Endothelial cell of umbilical vein (primary cell): ENCODE data around the gene MSH3.

Experiments used
- CTCF ChIP-seq, 2 donors: IDR thresholded peaks; 1 replicate in 1 of 2; 2 replicates in 1 of 2; pipeline ENCODE4 v1.5.1; 2011; ENCODE audit warnings: low read length in 2 of 2, mild to moderate bottlenecking in 2 of 2, moderate library complexity in 2 of 2, control low read depth in 1 of 2, inconsistent platforms in 1 of 2, low read depth in 1 of 2; ENCODE audit not compliant: insufficient read depth in 1 of 2; ENCODE audit errors: extremely low read depth in 1 of 2
- EZH2 ChIP-seq: IDR thresholded peaks from 2 replicates; pipeline ENCODE4 v1.6.1; 2012; ENCODE audit warnings: borderline replicate concordance, low read depth, mild to moderate bottlenecking, moderate library complexity, low read length, inconsistent platforms; ENCODE audit not compliant: severe bottlenecking
- FOS ChIP-seq: IDR thresholded peaks from 2 replicates; pipeline ENCODE4 v1.6.1; 2011; ENCODE audit warnings: mild to moderate bottlenecking, low read length, moderate library complexity, borderline replicate concordance; ENCODE audit not compliant: insufficient read depth
- GATA2 ChIP-seq: IDR thresholded peaks from 2 replicates; pipeline ENCODE4 v1.7.0; 2011; ENCODE audit warnings: low read depth, mild to moderate bottlenecking, moderate library complexity, mixed read lengths, low read length; ENCODE audit not compliant: insufficient read length, insufficient read depth
- JUN ChIP-seq: IDR thresholded peaks from 2 replicates; pipeline ENCODE4 v1.6.1; 2011; ENCODE audit warnings: borderline replicate concordance, low read depth; ENCODE audit not compliant: insufficient read length, insufficient read depth
- MAX ChIP-seq: IDR thresholded peaks from 2 replicates; pipeline ENCODE4 v1.6.1; 2011; ENCODE audit not compliant: insufficient read depth, insufficient read length
- MYC ChIP-seq: IDR thresholded peaks from one replicate; pipeline ENCODE4 v1.6.1; 2011; ENCODE audit warnings: mild to moderate bottlenecking, low read depth, low read length
- POLR2A ChIP-seq: IDR thresholded peaks from 2 replicates; pipeline ENCODE4 v1.6.1; 2012; ENCODE audit warnings: low read depth, mild to moderate bottlenecking, control low read depth, low read length
- POLR2AphosphoS5 ChIP-seq: IDR thresholded peaks from 2 replicates; pipeline ENCODE4 v1.6.1; 2012; ENCODE audit warnings: low read depth, mild to moderate bottlenecking, control low read depth, low read length, moderate library complexity; ENCODE audit not compliant: insufficient read depth

GRCh38 chr5:80865551-80865950, 211.1 kb downstream of the MSH3 start:
- TF ChIP-seq EZH2, result no peak
- no peak for TF ChIP-seq POLR2A
- TF ChIP-seq CTCF (IDR thresholded peaks at IDR 0.05; ENCODE audit: extremely low read depth in 1 of 2, insufficient read depth in 1 of 2, low read depth in 1 of 2, low read length in 2 of 2), result no peak
- no peak for TF ChIP-seq FOS
- TF ChIP-seq MYC, result no peak
- no peak for TF ChIP-seq MAX
- no peak for TF ChIP-seq POLR2AphosphoS5
- no peak for TF ChIP-seq GATA2
- TF ChIP-seq JUN, result no peak
